ENCODE measurements around the gene LDB3.

The LDB3 gene

DNA sequence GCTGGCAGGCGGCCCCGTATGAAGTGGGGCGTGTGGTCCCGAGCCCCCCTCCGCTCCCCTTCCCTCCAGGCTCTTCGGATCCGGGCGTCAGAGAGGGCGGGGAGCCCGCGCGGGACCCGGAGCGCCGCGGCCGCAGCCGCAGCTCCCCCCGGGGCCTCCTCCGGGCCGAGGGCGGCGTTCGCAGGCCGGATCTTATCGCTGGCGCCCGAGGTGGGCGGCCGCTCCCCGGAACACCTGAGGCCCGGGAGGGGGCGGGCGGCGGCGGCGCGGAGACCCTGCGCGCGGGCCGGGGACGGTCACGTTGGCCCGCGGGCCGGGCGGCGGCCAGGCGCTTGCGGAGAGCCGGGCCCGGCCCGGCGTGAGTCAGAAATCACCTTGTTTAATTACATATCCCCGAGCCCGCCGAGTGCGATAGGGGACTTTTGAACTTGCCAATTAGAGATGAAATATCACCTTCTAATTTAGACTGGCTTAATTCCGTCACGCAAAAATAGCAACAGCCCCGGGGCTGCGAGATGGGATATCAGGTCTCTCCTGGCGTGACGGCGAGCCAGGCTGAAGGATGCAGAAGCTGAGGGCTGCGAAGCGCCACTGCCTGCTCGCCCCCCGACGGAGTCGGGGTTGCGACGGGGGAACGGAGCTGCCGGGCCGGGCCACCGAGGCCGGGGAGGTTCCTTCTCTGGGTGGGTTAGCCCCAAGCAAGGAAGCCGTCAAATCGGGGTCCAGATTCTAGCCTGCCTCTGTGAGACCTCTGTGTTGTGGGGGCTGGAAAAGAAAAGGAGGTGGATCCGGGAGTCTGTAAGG lies 43.4 kb downstream of the LDB3 start (continued):
- TF ChIP-seq, protein P1, sequence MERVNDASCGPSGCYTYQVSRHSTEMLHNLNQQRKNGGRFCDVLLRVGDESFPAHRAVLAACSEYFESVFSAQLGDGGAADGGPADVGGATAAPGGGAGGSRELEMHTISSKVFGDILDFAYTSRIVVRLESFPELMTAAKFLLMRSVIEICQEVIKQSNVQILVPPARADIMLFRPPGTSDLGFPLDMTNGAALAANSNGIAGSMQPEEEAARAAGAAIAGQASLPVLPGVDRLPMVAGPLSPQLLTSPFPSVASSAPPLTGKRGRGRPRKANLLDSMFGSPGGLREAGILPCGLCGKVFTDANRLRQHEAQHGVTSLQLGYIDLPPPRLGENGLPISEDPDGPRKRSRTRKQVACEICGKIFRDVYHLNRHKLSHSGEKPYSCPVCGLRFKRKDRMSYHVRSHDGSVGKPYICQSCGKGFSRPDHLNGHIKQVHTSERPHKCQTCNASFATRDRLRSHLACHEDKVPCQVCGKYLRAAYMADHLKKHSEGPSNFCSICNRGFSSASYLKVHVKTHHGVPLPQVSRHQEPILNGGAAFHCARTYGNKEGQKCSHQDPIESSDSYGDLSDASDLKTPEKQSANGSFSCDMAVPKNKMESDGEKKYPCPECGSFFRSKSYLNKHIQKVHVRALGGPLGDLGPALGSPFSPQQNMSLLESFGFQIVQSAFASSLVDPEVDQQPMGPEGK (tag by site-specific recombination; IDR thresholded peaks at IDR 0.05): peak; percentile 80
- TF ChIP-seq ZNF76 (tag by site-specific recombination; IDR thresholded peaks at IDR 0.05; ENCODE audit: borderline replicate concordance, low read depth): 0 out of 2 replicates have a peak, but pooled peaks have one; percentile 9
- TF ChIP-seq ZNF157 (tag by site-specific recombination; IDR thresholded peaks at IDR 0.05): no peak
- peak; percentile 56 for TF ChIP-seq ZNF366 (tag by site-specific recombination; conservative IDR thresholded peaks at IDR 0.05)
- TF ChIP-seq, protein P2, sequence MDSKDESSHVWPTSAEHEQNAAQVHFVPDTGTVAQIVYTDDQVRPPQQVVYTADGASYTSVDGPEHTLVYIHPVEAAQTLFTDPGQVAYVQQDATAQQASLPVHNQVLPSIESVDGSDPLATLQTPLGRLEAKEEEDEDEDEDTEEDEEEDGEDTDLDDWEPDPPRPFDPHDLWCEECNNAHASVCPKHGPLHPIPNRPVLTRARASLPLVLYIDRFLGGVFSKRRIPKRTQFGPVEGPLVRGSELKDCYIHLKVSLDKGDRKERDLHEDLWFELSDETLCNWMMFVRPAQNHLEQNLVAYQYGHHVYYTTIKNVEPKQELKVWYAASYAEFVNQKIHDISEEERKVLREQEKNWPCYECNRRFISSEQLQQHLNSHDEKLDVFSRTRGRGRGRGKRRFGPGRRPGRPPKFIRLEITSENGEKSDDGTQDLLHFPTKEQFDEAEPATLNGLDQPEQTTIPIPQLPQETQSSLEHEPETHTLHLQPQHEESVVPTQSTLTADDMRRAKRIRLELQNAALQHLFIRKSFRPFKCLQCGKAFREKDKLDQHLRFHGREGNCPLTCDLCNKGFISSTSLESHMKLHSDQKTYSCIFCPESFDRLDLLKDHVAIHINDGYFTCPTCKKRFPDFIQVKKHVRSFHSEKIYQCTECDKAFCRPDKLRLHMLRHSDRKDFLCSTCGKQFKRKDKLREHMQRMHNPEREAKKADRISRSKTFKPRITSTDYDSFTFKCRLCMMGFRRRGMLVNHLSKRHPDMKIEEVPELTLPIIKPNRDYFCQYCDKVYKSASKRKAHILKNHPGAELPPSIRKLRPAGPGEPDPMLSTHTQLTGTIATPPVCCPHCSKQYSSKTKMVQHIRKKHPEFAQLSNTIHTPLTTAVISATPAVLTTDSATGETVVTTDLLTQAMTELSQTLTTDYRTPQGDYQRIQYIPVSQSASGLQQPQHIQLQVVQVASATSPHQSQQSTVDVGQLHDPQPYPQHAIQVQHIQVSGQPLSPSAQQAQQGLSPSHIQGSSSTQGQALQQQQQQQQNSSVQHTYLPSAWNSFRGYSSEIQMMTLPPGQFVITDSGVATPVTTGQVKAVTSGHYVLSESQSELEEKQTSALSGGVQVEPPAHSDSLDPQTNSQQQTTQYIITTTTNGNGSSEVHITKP (tag by site-specific recombination; IDR thresholded peaks at IDR 0.05): peak; percentile 60
- TF ChIP-seq, protein P3, sequence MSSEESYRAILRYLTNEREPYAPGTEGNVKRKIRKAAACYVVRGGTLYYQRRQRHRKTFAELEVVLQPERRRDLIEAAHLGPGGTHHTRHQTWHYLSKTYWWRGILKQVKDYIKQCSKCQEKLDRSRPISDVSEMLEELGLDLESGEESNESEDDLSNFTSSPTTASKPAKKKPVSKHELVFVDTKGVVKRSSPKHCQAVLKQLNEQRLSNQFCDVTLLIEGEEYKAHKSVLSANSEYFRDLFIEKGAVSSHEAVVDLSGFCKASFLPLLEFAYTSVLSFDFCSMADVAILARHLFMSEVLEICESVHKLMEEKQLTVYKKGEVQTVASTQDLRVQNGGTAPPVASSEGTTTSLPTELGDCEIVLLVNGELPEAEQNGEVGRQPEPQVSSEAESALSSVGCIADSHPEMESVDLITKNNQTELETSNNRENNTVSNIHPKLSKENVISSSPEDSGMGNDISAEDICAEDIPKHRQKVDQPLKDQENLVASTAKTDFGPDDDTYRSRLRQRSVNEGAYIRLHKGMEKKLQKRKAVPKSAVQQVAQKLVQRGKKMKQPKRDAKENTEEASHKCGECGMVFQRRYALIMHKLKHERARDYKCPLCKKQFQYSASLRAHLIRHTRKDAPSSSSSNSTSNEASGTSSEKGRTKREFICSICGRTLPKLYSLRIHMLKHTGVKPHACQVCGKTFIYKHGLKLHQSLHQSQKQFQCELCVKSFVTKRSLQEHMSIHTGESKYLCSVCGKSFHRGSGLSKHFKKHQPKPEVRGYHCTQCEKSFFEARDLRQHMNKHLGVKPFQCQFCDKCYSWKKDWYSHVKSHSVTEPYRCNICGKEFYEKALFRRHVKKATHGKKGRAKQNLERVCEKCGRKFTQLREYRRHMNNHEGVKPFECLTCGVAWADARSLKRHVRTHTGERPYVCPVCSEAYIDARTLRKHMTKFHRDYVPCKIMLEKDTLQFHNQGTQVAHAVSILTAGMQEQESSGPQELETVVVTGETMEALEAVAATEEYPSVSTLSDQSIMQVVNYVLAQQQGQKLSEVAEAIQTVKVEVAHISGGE (tag by site-specific recombination; conservative IDR thresholded peaks at IDR 0.05; ENCODE audit: low read depth): 0 out of 2 replicates have a peak, but pooled peaks have one; percentile 20
- TF ChIP-seq ZEB2 (tag by site-specific recombination; IDR thresholded peaks at IDR 0.05): peak; percentile 44; the same call in 1 of the 2 replicates
- no peak for TF ChIP-seq ZNF223 (tag by site-specific recombination; IDR thresholded peaks at IDR 0.05)
- TF ChIP-seq GLIS2 (tag by site-specific recombination; IDR thresholded peaks at IDR 0.05): peak; percentile 77
- peak; percentile 83 for TF ChIP-seq ZBTB17 (tag by site-specific recombination; IDR thresholded peaks at IDR 0.05)
- TF ChIP-seq KLF9 (tag by site-specific recombination; IDR thresholded peaks at IDR 0.05; ENCODE audit: low read depth): 0 out of 2 replicates have a peak, but pooled peaks have one; percentile 19
- TF ChIP-seq ZNF335 (tag by site-specific recombination; conservative IDR thresholded peaks at IDR 0.05): peak; percentile 74

DNA sequence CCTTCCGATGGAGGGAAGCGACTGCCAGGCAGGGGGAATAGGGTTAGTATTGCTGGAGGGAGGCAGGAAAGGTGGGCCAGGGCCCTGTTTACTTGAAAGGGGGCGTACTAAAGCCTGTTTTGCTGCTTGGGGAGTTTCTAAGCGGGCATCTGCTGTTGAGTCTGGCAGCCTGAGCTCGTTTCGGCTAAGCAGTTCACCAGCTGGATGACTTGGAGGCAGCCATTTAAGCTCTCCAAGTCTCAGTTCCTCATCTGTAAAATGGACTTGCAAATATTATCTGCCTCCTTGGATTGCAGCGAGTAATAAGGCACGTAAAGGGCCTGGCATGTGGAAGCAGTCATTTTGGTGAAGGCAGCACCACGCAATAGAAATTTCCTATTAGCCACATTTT lies 44.0 kb downstream of the LDB3 start:
- Histone ChIP-seq H3K27ac (ENCODE audit: extremely low read depth, low read depth, low read length) (peak overlapping the region; percentile 99), H3K9me3 (ENCODE audit: control insufficient read depth, insufficient read depth, low read depth, low read length) (no peaks in the 10 kb centered on the region), H3K4me3 (ENCODE audit: low read depth, low read length) (peak overlapping the region; percentile 60), H3K4me1 (ENCODE audit: control insufficient read depth, insufficient read depth, low read length) (peaks cover 8% of the 10 kb centered on the region; the same call in 1 of the 2 replicates), H3K36me3 (ENCODE audit: control insufficient read depth in 2 of 2, insufficient read depth in 1 of 2, low read length in 2 of 2) (no peaks in the 10 kb centered on the region)
- POLR2A ChIA-PET: interaction anchor here (0.6 to 1.9 kb wide), 7 partner anchors 16 to 83 kb away, joined by 3 to 11 read pairs (median 4); partner anchors contain the start of gene BMPR1A
- CTCF ChIA-PET: interaction anchor here (0.6 to 1.3 kb wide), 4 partner anchors 83 to 197 kb away, joined by 3 to 4 read pairs (median 3); no protein-coding TSS in a partner anchor
- TF ChIP-seq ZBTB20 (tag by site-specific recombination; IDR thresholded peaks at IDR 0.05) (peak; percentile 41), ZBTB17 (tag by site-specific recombination; IDR thresholded peaks at IDR 0.05) (peak; percentile 57; the same call in 1 of the 2 replicates), GLIS2 (tag by site-specific recombination; IDR thresholded peaks at IDR 0.05) (no peak), FEZF1 (tag by site-specific recombination; IDR thresholded peaks at IDR 0.05) (no peak), ZNF600 (tag by site-specific recombination; IDR thresholded peaks at IDR 0.05) (0 out of 2 replicates have a peak, but pooled peaks have one; percentile 2), ZSCAN16 (tag by site-specific recombination; IDR thresholded peaks at IDR 0.05) (no peak), ZNF335 (tag by site-specific recombination; conservative IDR thresholded peaks at IDR 0.05) (peak; percentile 65), MZF1 (tag by site-specific recombination; IDR thresholded peaks at IDR 0.05; ENCODE audit: borderline replicate concordance) (peak; percentile 17; the same call in 1 of the 2 replicates)
- TF ChIP-seq, protein P4, sequence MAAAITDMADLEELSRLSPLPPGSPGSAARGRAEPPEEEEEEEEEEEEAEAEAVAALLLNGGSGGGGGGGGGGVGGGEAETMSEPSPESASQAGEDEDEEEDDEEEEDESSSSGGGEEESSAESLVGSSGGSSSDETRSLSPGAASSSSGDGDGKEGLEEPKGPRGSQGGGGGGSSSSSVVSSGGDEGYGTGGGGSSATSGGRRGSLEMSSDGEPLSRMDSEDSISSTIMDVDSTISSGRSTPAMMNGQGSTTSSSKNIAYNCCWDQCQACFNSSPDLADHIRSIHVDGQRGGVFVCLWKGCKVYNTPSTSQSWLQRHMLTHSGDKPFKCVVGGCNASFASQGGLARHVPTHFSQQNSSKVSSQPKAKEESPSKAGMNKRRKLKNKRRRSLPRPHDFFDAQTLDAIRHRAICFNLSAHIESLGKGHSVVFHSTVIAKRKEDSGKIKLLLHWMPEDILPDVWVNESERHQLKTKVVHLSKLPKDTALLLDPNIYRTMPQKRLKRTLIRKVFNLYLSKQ (tag by site-specific recombination; IDR thresholded peaks at IDR 0.05; ENCODE audit: borderline replicate concordance): no peak
- TF ChIP-seq, protein P5, sequence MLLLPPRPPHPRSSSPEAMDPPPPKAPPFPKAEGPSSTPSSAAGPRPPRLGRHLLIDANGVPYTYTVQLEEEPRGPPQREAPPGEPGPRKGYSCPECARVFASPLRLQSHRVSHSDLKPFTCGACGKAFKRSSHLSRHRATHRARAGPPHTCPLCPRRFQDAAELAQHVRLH (tag by site-specific recombination; IDR thresholded peaks at IDR 0.05): no peak
